Measurements from ENCODE around the gene UXS1. TPM values are rescaled to one million over a fixed set of nuclear protein-coding genes. Genes with fewer than 3 reads are reported as not detected.

UXS1 gene
- total RNA-seq, 1 donor: 22.8 TPM

GRCh38 chr2:106184394-106184793, 9.7 kb downstream of the UXS1 start:
- Histone ChIP-seq H3K27ac (ENCODE audit: low read depth, low read length) (no peak overlapping the region), H3K36me3 (ENCODE audit: insufficient read depth, low read length) (no peaks in the 10 kb centered on the region), H3K4me3 (ENCODE audit: insufficient read depth, low read length) (no peak overlapping the region), H3K4me1 (ENCODE audit: insufficient read depth, low read length) (peaks cover 11% of the 10 kb centered on the region), H3K27me3 (ENCODE audit: insufficient read depth, low read length) (no peaks in the 10 kb centered on the region), H3K4me2 (ENCODE audit: insufficient read depth, low read length) (no peak overlapping the region), H3K79me2 (ENCODE audit: insufficient read depth, low read length) (peaks cover 49% of the 10 kb centered on the region), H4K20me1 (ENCODE audit: insufficient read depth, low read length) (peaks cover 7% of the 10 kb centered on the region), H3K9me3 (ENCODE audit: low read depth, low read length) (no peaks in the 10 kb centered on the region), H2AFZ (ENCODE audit: low read length) (no peak overlapping the region)
- DNase-seq (ENCODE audit: insufficient read length, low spot score, missing footprints): no peak
- no peak for TF ChIP-seq CTCF (IDR thresholded peaks at IDR 0.05; ENCODE audit: extremely low read depth, low read depth, low read length)

GRCh38 chr2:106183101-106183696, 10.9 kb downstream of the UXS1 start:
- Histone ChIP-seq H3K4me2 (ENCODE audit: insufficient read depth, low read length) (peak overlapping the region; percentile 65), H3K27ac (ENCODE audit: low read depth, low read length) (no peak overlapping the region), H3K4me1 (ENCODE audit: insufficient read depth, low read length) (peaks cover 11% of the 10 kb centered on the region), H3K27me3 (ENCODE audit: insufficient read depth, low read length) (no peaks in the 10 kb centered on the region), H3K9me3 (ENCODE audit: low read depth, low read length) (no peaks in the 10 kb centered on the region), H3K4me3 (ENCODE audit: insufficient read depth, low read length) (peak overlapping the region; percentile 41), H4K20me1 (ENCODE audit: insufficient read depth, low read length) (peaks cover 3% of the 10 kb centered on the region), H3K79me2 (ENCODE audit: insufficient read depth, low read length) (peaks cover 39% of the 10 kb centered on the region), H2AFZ (ENCODE audit: low read length) (peak overlapping the region; percentile 68), H3K36me3 (ENCODE audit: insufficient read depth, low read length) (no peaks in the 10 kb centered on the region)
- no peak for TF ChIP-seq CTCF (IDR thresholded peaks at IDR 0.05; ENCODE audit: extremely low read depth, low read depth, low read length)
- DNase-seq (ENCODE audit: insufficient read length, low spot score, missing footprints): peak; percentile 70

- Histone ChIP-seq H4K20me1 (ENCODE audit: insufficient read depth, low read length) (peaks cover 8% of the 10 kb centered on the region), H3K79me2 (ENCODE audit: insufficient read depth, low read length) (peaks cover 34% of the 10 kb centered on the region), H3K4me3 (ENCODE audit: insufficient read depth, low read length) (no peak overlapping the region), H3K4me1 (ENCODE audit: insufficient read depth, low read length) (peaks cover 11% of the 10 kb centered on the region), H3K27ac (ENCODE audit: low read depth, low read length) (no peak overlapping the region), H3K27me3 (ENCODE audit: insufficient read depth, low read length) (no peaks in the 10 kb centered on the region), H2AFZ (ENCODE audit: low read length) (no peak overlapping the region), H3K4me2 (ENCODE audit: insufficient read depth, low read length) (no peak overlapping the region), H3K9me3 (ENCODE audit: low read depth, low read length) (no peaks in the 10 kb centered on the region), H3K36me3 (ENCODE audit: insufficient read depth, low read length) (no peaks in the 10 kb centered on the region)
- no peak for TF ChIP-seq CTCF (IDR thresholded peaks at IDR 0.05; ENCODE audit: extremely low read depth, low read depth, low read length)
- DNase-seq (ENCODE audit: insufficient read length, low spot score, missing footprints): no peak
Observed at GRCh38 chr2:106181064-106181463, 13.0 kb downstream of the UXS1 start.

DNA sequence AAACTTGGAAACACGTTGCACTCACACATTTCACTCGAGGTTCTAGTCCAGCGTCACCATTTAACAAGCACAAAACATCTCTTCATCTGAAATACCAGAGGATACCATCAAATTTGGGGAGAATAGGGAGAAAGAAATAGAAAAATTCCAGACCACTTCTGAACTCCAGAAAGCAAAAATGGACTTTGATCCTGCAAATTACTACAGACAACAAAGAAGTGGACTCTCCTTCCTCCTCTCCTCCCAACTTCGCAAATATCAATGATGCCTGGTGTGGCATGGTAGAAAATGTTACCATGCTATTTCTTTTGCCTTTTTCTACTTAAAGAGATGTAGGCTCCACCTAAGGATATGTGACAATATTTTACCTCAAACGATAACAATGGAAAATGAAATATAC, 13.5 kb downstream of the UXS1 start:
- H3K9me3 ChIP-seq (ENCODE audit: low read depth, low read length): no peaks in the 10 kb centered on the region
- H3K4me2 ChIP-seq (ENCODE audit: insufficient read depth, low read length): no peak overlapping the region
- no peak for TF ChIP-seq CTCF (IDR thresholded peaks at IDR 0.05; ENCODE audit: extremely low read depth, low read depth, low read length)
- H2AFZ ChIP-seq (ENCODE audit: low read length): no peak overlapping the region
- no peaks in the 10 kb centered on the region for H3K27me3 ChIP-seq (ENCODE audit: insufficient read depth, low read length)
- H4K20me1 ChIP-seq (ENCODE audit: insufficient read depth, low read length): peaks cover 10% of the 10 kb centered on the region
- H3K4me1 ChIP-seq (ENCODE audit: insufficient read depth, low read length): peaks cover 11% of the 10 kb centered on the region
- H3K79me2 ChIP-seq (ENCODE audit: insufficient read depth, low read length): peaks cover 33% of the 10 kb centered on the region
- no peak overlapping the region for H3K27ac ChIP-seq (ENCODE audit: low read depth, low read length)
- no peak overlapping the region for H3K4me3 ChIP-seq (ENCODE audit: insufficient read depth, low read length)
- H3K36me3 ChIP-seq (ENCODE audit: insufficient read depth, low read length): no peaks in the 10 kb centered on the region
- no peak for DNase-seq (ENCODE audit: insufficient read length, low spot score, missing footprints)
